NB4 (cell line): Measurements from ENCODE around the gene UBLCP1.

Source experiments
- DNase-seq: peaks from one replicate; pipeline ENCODE4 v3.0.0; 2010; ENCODE audit warnings: low read depth
- H3K4me3 ChIP-seq: one replicate; pipeline ENCODE4 v1.5.1; 2011; ENCODE audit warnings: mild to moderate bottlenecking, low read depth, low read length, moderate library complexity
- MYC ChIP-seq: IDR thresholded peaks from 2 replicates; pipeline ENCODE4 v1.6.1; 2011; ENCODE audit warnings: low read depth, low read length
- POLR2A ChIP-seq: IDR thresholded peaks from 2 replicates; pipeline ENCODE4 v1.6.1; 2011; ENCODE audit warnings: mild to moderate bottlenecking; ENCODE audit not compliant: insufficient read length; ENCODE audit errors: extremely low read depth
- TF ChIP-seq, protein P1 (sequence below): IDR thresholded peaks from one replicate; pipeline ENCODE4 v1.5.1; 2012; ENCODE audit warnings: low read depth, low read length
- TF ChIP-seq, protein P2 (sequence below): IDR thresholded peaks from 2 replicates; pipeline ENCODE4 v1.6.1; 2011; ENCODE audit warnings: low read depth, low read length

The UBLCP1 gene

DNA sequence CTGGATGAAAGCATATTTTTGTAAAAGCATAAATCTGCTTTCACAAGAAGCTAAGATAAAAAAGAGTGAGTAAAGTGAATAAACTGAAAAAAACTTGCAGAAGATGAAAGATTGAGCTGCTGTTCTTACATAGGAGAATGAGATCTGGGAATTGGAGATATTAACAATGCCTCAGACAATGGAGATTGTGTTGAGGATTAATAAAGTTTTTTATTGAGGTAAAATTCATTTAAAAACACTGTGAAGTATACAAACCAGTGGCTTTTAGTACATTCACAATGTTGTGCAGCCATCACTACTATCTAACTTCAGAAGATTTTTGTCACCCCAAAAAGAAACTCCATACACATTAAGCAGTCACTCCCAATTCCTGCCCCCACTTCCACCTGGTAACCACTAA lies 19.7 kb upstream of the UBLCP1 start:
- no peak for DNase-seq
- no peak for TF ChIP-seq POLR2A
- no peak for TF ChIP-seq MYC
- TF ChIP-seq, protein P1, sequence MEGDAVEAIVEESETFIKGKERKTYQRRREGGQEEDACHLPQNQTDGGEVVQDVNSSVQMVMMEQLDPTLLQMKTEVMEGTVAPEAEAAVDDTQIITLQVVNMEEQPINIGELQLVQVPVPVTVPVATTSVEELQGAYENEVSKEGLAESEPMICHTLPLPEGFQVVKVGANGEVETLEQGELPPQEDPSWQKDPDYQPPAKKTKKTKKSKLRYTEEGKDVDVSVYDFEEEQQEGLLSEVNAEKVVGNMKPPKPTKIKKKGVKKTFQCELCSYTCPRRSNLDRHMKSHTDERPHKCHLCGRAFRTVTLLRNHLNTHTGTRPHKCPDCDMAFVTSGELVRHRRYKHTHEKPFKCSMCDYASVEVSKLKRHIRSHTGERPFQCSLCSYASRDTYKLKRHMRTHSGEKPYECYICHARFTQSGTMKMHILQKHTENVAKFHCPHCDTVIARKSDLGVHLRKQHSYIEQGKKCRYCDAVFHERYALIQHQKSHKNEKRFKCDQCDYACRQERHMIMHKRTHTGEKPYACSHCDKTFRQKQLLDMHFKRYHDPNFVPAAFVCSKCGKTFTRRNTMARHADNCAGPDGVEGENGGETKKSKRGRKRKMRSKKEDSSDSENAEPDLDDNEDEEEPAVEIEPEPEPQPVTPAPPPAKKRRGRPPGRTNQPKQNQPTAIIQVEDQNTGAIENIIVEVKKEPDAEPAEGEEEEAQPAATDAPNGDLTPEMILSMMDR = no peak
- TF ChIP-seq, protein P2, sequence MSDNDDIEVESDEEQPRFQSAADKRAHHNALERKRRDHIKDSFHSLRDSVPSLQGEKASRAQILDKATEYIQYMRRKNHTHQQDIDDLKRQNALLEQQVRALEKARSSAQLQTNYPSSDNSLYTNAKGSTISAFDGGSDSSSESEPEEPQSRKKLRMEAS = no peak
- H3K4me3 ChIP-seq = no peak overlapping the region

DNA sequence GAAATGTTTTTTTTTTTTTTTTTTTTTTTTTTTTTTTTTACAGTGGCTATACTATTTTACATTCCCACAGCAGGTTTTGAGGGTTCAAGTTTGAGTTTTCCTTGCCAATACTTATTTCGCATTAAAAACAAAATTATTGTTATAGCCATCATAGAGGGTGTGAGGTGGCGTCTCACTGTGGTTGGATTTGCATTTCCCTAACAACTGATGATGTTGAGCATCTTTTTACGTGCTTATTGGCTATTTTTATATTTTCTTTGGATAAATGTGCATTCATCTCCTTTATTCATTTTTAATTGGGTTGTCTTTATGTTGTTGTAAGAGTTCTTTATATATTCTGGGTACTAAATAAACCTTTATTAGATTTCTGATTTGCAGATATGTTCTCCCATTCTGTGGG lies 18.9 kb upstream of the UBLCP1 start:
- no peak for DNase-seq
- H3K4me3 ChIP-seq = no peak overlapping the region
- TF ChIP-seq POLR2A (no peak), MYC (no peak)
- TF ChIP-seq, protein P2 = no peak
- TF ChIP-seq, protein P1 = no peak

DNA sequence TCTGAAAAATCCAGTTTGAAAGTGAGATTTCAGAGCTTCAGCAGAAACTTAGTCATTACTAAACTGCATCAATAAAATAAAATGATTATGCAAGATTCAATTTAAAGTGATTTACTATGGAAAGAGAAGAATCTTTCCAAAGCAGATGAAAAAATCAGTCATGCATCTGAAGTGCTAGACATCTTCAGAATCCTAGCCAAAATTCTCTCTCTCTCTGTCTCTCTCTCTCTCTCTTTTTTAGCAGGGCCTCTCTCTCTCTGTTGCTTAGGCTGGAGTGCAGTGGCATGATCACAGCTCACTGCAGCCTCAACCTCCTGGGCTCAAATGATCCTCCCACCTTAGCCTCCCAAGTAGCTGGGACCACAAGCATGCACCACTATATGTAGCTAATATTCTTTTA lies 18.2 kb upstream of the UBLCP1 start:
- no peak for DNase-seq
- no peak for TF ChIP-seq POLR2A
- TF ChIP-seq, protein P2 = no peak
- TF ChIP-seq MYC = no peak
- no peak overlapping the region for H3K4me3 ChIP-seq

DNA sequence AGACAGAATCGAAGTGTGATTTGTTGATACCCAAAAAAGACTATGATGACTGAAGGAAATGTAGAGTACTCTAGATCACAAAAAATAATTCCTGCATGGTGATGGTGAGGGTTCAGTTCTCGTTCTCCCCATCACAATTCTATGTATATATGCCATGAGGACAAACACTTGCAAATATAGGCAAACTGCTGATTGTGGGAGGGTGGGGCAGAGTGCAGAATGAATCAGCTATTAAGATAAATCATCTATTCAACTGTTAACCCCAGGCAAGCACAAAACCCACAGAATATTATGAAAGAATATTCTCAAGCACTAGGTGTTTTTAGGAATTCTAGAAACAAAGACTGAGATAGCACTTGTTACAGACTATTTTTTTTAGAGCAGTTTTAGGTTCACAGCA lies 13.9 kb upstream of the UBLCP1 start:
- TF ChIP-seq POLR2A (no peak), MYC (no peak)
- TF ChIP-seq, protein P2 = no peak
- TF ChIP-seq, protein P1 = no peak
- no peak for DNase-seq
- H3K4me3 ChIP-seq = no peak overlapping the region

DNA sequence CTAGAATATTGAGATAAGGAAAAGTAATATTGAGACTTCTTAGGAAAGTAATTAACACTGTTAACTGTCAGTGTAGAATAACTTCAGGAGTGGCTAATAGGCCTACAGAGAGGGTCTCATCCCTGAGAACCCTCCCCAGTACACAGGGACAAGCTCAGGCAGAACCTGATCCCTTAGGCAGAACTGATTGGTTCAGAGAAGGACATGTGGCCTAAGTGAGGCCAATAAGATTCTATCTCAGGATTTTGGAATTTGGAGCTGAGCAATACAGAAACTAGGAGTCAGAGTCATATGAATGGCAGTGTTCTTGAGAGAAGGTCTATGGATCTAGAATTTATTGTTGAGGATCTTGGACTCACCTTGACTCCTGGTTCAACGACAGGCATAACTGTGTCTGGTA lies 10.9 kb upstream of the UBLCP1 start:
- no peak overlapping the region for H3K4me3 ChIP-seq
- DNase-seq = no peak
- TF ChIP-seq, protein P1 = no peak
- TF ChIP-seq POLR2A (no peak), MYC (no peak)
- TF ChIP-seq, protein P2 = no peak

DNA sequence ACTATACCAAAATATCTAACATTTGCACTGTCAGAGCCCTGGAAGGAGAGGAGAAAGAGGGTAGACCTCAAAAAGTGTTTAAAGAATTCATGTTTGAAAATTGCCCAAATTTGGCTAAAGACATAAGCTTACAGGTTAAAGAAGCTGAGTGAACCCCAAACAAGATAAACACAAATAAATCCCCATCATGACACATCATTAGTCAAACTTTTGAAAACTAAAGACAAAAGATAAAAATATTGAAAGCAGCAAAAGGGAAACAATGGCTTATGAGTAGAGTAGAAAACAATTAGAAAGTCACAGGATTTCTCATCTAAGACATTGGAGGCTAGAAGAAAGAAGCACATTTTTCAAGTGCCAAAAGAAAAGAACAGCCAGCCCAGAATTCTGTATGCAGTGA lies 6.1 kb upstream of the UBLCP1 start:
- H3K4me3 ChIP-seq = no peak overlapping the region
- TF ChIP-seq, protein P2 = no peak
- TF ChIP-seq, protein P1 = no peak
- TF ChIP-seq POLR2A (no peak), MYC (no peak)
- DNase-seq = no peak
